ENCODE data around the gene RIMS1.

DNA sequence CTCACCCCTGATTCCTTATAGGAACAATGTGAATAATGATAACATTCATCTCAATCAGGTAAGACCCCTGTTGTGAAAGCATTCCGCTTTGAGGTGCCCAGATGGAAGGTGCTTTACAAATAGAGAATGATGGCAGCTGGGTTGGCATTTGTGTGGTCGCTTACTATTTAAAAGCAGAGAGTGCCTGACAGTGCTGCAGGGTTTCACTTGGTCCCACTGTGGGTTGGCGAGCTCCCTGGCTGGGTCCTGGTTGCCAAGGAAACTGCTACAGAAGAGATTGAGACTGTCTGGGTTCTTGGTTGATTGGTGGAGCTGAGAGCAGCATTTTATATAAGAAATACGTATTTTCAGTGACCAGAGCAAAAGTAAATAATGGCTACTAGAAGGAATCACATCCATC is 528.3 kb downstream of the RIMS1 start:
- no peak for TF ChIP-seq POLR2A (IDR thresholded peaks at IDR 0.05)
- TF ChIP-seq, protein P1, sequence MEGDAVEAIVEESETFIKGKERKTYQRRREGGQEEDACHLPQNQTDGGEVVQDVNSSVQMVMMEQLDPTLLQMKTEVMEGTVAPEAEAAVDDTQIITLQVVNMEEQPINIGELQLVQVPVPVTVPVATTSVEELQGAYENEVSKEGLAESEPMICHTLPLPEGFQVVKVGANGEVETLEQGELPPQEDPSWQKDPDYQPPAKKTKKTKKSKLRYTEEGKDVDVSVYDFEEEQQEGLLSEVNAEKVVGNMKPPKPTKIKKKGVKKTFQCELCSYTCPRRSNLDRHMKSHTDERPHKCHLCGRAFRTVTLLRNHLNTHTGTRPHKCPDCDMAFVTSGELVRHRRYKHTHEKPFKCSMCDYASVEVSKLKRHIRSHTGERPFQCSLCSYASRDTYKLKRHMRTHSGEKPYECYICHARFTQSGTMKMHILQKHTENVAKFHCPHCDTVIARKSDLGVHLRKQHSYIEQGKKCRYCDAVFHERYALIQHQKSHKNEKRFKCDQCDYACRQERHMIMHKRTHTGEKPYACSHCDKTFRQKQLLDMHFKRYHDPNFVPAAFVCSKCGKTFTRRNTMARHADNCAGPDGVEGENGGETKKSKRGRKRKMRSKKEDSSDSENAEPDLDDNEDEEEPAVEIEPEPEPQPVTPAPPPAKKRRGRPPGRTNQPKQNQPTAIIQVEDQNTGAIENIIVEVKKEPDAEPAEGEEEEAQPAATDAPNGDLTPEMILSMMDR (IDR thresholded peaks at IDR 0.05 in 4 of 5, conservative IDR thresholded peaks at IDR 0.05 in 1 of 5), result no peak

Measured in gastrocnemius medialis (tissue), 4 donors.